GM23338 (cell line): ENCODE data around the gene ALB. TPM values are rescaled to one million over a fixed set of nuclear protein-coding genes. Genes with fewer than 3 reads are reported as not detected.

Source experiments
- ATAC-seq: fragments of 200-7000 bp; cut with Tn5 transposase; 3 replicates; pipeline ENCODE4 v1.9.1; 2020
- DNase-seq: peaks from one replicate; pipeline ENCODE4 v3.0.0-alpha.2; 2015; ENCODE audit warnings: low spot score
- H2AFZ ChIP-seq: fragments of 200-600 bp; sonication (generic); 2 replicates; pipeline ENCODE4 v1.8.0; 2016; ENCODE audit warnings: antibody characterized with exemption, mild to moderate bottlenecking, moderate library complexity
- H3F3A ChIP-seq: fragments of 200-600 bp; sonication (generic); replicated peaks from 2 replicates; pipeline ENCODE4 v1.8.0; 2017; ENCODE audit warnings: antibody characterized with exemption, mixed run types, low read depth
- H3K27ac ChIP-seq: fragments of 200-600 bp; sonication (generic); 2 replicates; pipeline ENCODE4 v1.6.1; 2016; ENCODE audit warnings: low read depth
- H3K27me3 ChIP-seq: fragments of 200-600 bp; sonication (generic); 2 replicates; pipeline ENCODE4 v1.8.0; 2016; ENCODE audit warnings: mild to moderate bottlenecking, mixed run types, moderate library complexity; ENCODE audit not compliant: insufficient read depth
- H3K36me3 ChIP-seq: fragments of 200-600 bp; sonication (generic); 2 replicates; pipeline ENCODE4 v1.8.0; 2016; ENCODE audit warnings: mild to moderate bottlenecking; ENCODE audit not compliant: insufficient read depth
- H3K4me1 ChIP-seq: fragments of 200-600 bp; sonication (generic); 2 replicates; pipeline ENCODE4 v1.8.0; 2016; ENCODE audit warnings: mild to moderate bottlenecking, moderate library complexity; ENCODE audit not compliant: insufficient read depth
- H3K4me2 ChIP-seq: fragments of 200-600 bp; sonication (generic); 2 replicates; pipeline ENCODE4 v1.7.1; 2017; ENCODE audit warnings: mixed run types
- H3K4me3 ChIP-seq: fragments of 200-600 bp; sonication (generic); 2 replicates; pipeline ENCODE4 v1.6.1; 2016; ENCODE audit warnings: mixed run types
- H3K79me2 ChIP-seq: fragments of 200-600 bp; sonication (generic); replicated peaks from 2 replicates; pipeline ENCODE4 v1.8.0; 2017; ENCODE audit warnings: mild to moderate bottlenecking; ENCODE audit not compliant: insufficient read depth
- H3K9me2 ChIP-seq: fragments of 200-600 bp; sonication (generic); 2 replicates; pipeline ENCODE4 v1.8.0; 2017; ENCODE audit not compliant: insufficient read depth
- H4K20me1 ChIP-seq: fragments of 200-600 bp; sonication (generic); replicated peaks from 2 replicates; pipeline ENCODE4 v1.8.0; 2017; ENCODE audit warnings: mild to moderate bottlenecking; ENCODE audit not compliant: insufficient read depth
- H3K27ac Mint-ChIP-seq: 2 replicates; pipeline ENCODE4 v1.8.0; 2020; ENCODE audit warnings: inconsistent platforms, mild to moderate bottlenecking, moderate library complexity, mixed read lengths
- H3K27me3 Mint-ChIP-seq: 3 replicates; pipeline ENCODE4 v1.8.0; 2022; ENCODE audit warnings: low read depth, mild to moderate bottlenecking, moderate library complexity, mixed read lengths, inconsistent platforms; ENCODE audit not compliant: insufficient read depth, poor library complexity
- H3K36me3 Mint-ChIP-seq: 3 replicates; pipeline ENCODE4 v1.8.0; 2021; ENCODE audit warnings: low read depth, mild to moderate bottlenecking, inconsistent platforms, moderate library complexity, mixed read lengths
- H3K4me1 Mint-ChIP-seq: 3 replicates; pipeline ENCODE4 v1.8.0; 2020; ENCODE audit warnings: mild to moderate bottlenecking, inconsistent platforms, mixed read lengths
- H3K4me3 Mint-ChIP-seq: 3 replicates; pipeline ENCODE4 v1.8.0; 2021; ENCODE audit warnings: moderate library complexity, mild to moderate bottlenecking, inconsistent platforms, mixed read lengths
- H3K9me3 Mint-ChIP-seq: 3 replicates; pipeline ENCODE4 v1.8.0; 2020; ENCODE audit warnings: moderate library complexity, mild to moderate bottlenecking, inconsistent platforms, mixed read lengths
- CREB1 ChIP-seq: fragments of 250-450 bp; sonication (Bioruptor Pico); IDR thresholded peaks from 2 replicates; pipeline ENCODE4 v1.5.0; 2020; ENCODE audit warnings: low read depth, mild to moderate bottlenecking, moderate library complexity
- ETS1 ChIP-seq: IDR thresholded peaks from 2 replicates; pipeline ENCODE4 v1.6.1; 2016; ENCODE audit warnings: antibody characterized with exemption
- EZH2 ChIP-seq: fragments of 200-600 bp; sonication (generic); IDR thresholded peaks from one replicate; pipeline ENCODE4 v1.8.0; 2017; ENCODE audit warnings: antibody characterized with exemption, mild to moderate bottlenecking, low read depth; ENCODE audit not compliant: unreplicated experiment
- EZH2phosphoT487 ChIP-seq: fragments of 200-600 bp; sonication (generic); IDR thresholded peaks from one replicate; pipeline ENCODE4 v1.8.1; 2018; ENCODE audit warnings: antibody characterized with exemption; ENCODE audit not compliant: unreplicated experiment
- JUNB ChIP-seq: IDR thresholded peaks from one replicate; pipeline ENCODE4 v1.6.1; 2016; ENCODE audit warnings: antibody characterized with exemption; ENCODE audit not compliant: unreplicated experiment
- NANOG ChIP-seq: IDR thresholded peaks from 2 replicates; pipeline ENCODE4 v1.6.1; 2016; ENCODE audit warnings: antibody characterized with exemption, borderline replicate concordance
- POLR2AphosphoS5 ChIP-seq: IDR thresholded peaks from 2 replicates; pipeline ENCODE4 v1.6.1; 2016; ENCODE audit warnings: antibody characterized with exemption, low read depth
- STAT1 ChIP-seq: IDR thresholded peaks from one replicate; pipeline ENCODE4 v1.6.1; 2016; ENCODE audit warnings: antibody characterized with exemption; ENCODE audit not compliant: unreplicated experiment
- ZNF114 ChIP-seq: fragments of 250-450 bp; sonication (Bioruptor Pico); IDR thresholded peaks from 2 replicates; pipeline ENCODE4 v1.5.0; 2020; ENCODE audit warnings: mild to moderate bottlenecking, moderate library complexity
- ZNF331 ChIP-seq: fragments of 250-450 bp; sonication (Bioruptor Pico); IDR thresholded peaks from 2 replicates; pipeline ENCODE4 v1.5.0; 2020; ENCODE audit warnings: low read depth, mild to moderate bottlenecking, moderate library complexity
- ZNF462 ChIP-seq: fragments of 250-450 bp; sonication (Bioruptor Pico); IDR thresholded peaks from 2 replicates; pipeline ENCODE4 v1.5.0; 2020; ENCODE audit warnings: mild to moderate bottlenecking, moderate library complexity
- polyA plus RNA-seq: library from polyadenylated mRNA; unstranded; fragments of >200 nt; fragmentation: Nextera tagmentation; extraction: Ambion mirVana; gene quantifications from 2 replicates; pipeline ENCODE4 v1.2.1, GENCODE V29; 2016
- total RNA-seq: library from RNA; depleted of rRNA; stranded (reverse); fragments of >200 nt; shearing (Covaris generic); gene quantifications from 2 replicates; pipeline ENCODE4 v1.2.3, GENCODE V29; 2014
- TF ChIP-seq, protein P1 (sequence below), 2 experiments: fragments of 200-600 bp in 1 of 2; sonication (generic) in 1 of 2; conservative IDR thresholded peaks; 2 replicates each; pipeline versions ENCODE4 v1.5.1 to v1.6.1; 2016 to 2017; ENCODE audit warnings: antibody characterized with exemption in 2 of 2, low read depth in 2 of 2, mild to moderate bottlenecking in 2 of 2, moderate library complexity in 1 of 2

Gene ALB
- total and polyA plus RNA-seq, 2 experiments from 2014 or later, result not detected

- TF ChIP-seq ZNF462 (CRISPR knock-in tag), result no peak
- TF ChIP-seq JUNB, result no peak
- TF ChIP-seq ZNF114 (CRISPR knock-in tag), result no peak
- no peak for TF ChIP-seq STAT1
These were observed 11.7 kb downstream of the ALB start (continued) for GRCh38 chr4:73415807-73416238.

- Histone ChIP-seq H3K27me3 (no peaks in the 10 kb centered on the region), H3K4me3 (no peak overlapping the region), H3F3A (no peaks in the 10 kb centered on the region), H3K36me3 (no peaks in the 10 kb centered on the region), H3K4me1 (no peaks in the 10 kb centered on the region), H3K9me2 (no peaks in the 10 kb centered on the region), H4K20me1 (no peaks in the 10 kb centered on the region), H2AFZ (no peak overlapping the region), H3K79me2 (no peaks in the 10 kb centered on the region), H3K4me2 (no peak overlapping the region), H3K27ac (no peak overlapping the region)
- DNase-seq, result no peak
- H3K4me3 Mint-ChIP-seq, result no peak overlapping the region
- no peaks in the 10 kb centered on the region for H3K9me3 Mint-ChIP-seq
- TF ChIP-seq EZH2phosphoT487 (no peak), JUNB (no peak), NANOG (no peak), STAT1 (no peak), POLR2AphosphoS5 (no peak), ETS1 (no peak), ZNF331 (CRISPR knock-in tag) (no peak), EZH2 (no peak), CREB1 (CRISPR knock-in tag) (no peak)
- TF ChIP-seq, protein P1, sequence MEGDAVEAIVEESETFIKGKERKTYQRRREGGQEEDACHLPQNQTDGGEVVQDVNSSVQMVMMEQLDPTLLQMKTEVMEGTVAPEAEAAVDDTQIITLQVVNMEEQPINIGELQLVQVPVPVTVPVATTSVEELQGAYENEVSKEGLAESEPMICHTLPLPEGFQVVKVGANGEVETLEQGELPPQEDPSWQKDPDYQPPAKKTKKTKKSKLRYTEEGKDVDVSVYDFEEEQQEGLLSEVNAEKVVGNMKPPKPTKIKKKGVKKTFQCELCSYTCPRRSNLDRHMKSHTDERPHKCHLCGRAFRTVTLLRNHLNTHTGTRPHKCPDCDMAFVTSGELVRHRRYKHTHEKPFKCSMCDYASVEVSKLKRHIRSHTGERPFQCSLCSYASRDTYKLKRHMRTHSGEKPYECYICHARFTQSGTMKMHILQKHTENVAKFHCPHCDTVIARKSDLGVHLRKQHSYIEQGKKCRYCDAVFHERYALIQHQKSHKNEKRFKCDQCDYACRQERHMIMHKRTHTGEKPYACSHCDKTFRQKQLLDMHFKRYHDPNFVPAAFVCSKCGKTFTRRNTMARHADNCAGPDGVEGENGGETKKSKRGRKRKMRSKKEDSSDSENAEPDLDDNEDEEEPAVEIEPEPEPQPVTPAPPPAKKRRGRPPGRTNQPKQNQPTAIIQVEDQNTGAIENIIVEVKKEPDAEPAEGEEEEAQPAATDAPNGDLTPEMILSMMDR (conservative IDR thresholded peaks at IDR 0.05; ENCODE audit: low read depth in 2 of 2), result no peak
- no peaks in the 10 kb centered on the region for H3K27me3 Mint-ChIP-seq
- peaks cover 10% of the 10 kb centered on the region; the same call in 2 of the 3 replicates for H3K4me1 Mint-ChIP-seq
- H3K36me3 Mint-ChIP-seq, result no peaks in the 10 kb centered on the region
- 0 out of 2 replicates have a peak overlapping the region, but pooled peaks have one; percentile 12 for H3K27ac Mint-ChIP-seq
- no peak for ATAC-seq
These were observed 12.5 kb downstream of the ALB start for GRCh38 chr4:73416423-73417087.
